NCI-H1417 treated with DMSO at 0.1 percent for 48 hours (cell line): Measurements from ENCODE around the gene KSR1.

Source experiments
- DNase-seq: peaks from one replicate; lab custom pipeline; 2025; lab: John Stamatoyannopoulos, UW

The KSR1 gene

DNA sequence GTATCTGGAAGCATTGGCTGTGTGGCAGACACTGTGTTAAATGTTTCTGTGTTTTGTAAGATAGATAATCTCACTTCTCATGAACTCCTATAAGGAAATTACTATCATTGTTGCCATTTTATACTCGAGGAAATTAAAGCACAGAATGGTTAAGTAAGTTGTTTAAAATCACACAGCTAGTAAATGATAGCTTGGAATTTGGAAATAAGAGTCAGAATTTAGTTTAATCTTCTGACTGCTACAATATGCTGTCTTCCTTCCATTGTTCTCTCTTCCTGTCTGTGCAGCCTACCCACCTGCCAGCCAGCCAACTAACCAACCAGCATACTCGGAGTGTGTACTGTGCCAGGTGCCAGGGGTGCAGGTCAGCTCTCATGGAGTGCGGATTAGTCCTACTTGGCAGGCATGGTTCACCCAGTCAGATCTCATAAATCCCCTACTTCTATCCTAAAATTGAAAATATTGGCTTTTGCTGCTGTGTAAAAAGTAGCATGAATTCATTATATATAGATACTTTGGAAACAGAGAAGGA, 94.8 kb downstream of the KSR1 start:
- DNase-seq = no peak

DNA sequence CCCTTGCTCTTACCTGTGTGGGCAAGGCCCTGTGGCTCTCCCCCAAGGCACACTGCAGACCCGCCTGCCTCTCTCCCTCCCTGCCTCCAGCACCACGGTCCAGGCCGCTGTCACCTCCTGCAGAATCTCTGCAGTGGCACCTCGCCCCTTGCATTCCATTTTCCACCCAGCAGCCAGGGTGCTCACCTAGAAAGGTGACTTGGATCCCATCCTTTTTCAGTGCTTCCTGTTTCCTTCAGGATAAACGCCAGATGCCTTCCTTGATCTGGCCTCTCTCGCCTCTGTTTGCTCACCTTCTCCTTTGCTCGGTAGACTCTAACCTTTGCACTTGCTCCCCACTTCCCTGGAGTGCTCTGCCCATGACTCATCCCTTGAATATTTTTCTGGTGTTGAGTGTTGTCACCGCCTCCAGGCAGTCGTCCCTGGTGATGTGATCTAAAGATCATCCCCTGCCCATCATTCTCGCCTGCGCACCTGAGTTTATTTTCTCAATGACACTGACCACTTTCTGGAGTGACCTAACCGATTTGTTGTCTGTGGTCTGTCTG, 95.5 kb downstream of the KSR1 start:
- DNase-seq = no peak

DNA sequence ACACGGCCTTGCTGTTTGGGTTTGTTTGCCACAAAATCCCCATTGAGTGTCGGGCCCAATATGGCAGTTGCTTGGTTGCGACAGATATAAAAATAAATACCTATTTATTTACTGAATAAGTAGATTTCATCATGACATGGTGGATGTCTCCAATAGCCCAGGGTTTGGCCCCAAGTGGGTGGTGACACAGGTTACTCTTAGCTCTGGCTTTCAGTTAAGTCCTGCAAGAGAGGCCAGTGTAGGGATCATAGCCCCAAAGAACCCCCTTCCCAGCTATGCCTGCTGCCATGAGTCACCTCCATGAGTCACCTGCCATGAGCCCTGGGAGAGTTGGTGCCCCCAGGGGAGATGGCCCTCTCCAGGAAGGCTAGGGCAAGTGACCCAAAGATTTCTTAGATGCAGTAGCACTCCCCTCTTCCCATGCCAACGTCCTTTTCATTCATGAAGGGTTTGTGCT, 96.1 kb downstream of the KSR1 start:
- no peak for DNase-seq

GRCh38 chr17:27553019-27553511, 96.8 kb downstream of the KSR1 start:
- no peak for DNase-seq

DNA sequence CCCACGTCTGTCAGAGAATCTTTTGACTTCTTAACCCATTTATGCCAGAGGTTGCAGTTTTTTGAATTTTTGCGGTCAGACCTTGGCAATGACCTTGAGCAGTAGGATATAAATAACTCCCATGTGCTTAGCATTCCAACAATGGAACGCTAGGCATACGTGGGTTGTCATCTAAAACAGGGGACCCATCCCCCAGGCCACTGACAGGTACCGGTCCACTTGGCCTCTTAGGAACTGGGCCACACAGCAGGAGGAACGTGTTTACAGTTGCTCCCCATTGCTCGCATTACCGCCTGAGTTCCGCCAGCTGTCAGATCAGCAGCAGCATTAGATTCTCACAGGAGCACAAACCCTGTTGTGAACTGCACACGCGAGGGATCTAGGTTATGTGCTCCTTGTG, 97.9 kb downstream of the KSR1 start:
- DNase-seq = no peak

DNA sequence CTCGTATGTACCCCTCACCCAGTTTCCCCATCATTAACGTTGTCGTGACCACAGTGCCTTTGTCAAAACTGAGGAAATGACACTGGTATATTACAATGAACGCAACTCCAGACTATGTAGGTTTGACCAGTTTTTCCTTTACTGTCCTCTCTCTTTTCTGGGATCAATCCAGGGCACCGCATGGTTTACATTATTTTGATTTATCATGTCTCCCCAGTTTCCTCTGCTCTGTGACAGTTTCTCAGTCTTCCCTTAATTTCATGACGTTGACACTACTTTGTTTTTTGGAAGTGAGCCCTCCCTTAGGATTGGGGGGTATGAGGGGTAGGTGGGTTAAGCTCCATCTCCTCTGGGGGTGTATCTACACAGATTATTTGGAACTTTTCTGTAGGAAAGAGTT, 98.7 kb downstream of the KSR1 start:
- DNase-seq = no peak

DNA sequence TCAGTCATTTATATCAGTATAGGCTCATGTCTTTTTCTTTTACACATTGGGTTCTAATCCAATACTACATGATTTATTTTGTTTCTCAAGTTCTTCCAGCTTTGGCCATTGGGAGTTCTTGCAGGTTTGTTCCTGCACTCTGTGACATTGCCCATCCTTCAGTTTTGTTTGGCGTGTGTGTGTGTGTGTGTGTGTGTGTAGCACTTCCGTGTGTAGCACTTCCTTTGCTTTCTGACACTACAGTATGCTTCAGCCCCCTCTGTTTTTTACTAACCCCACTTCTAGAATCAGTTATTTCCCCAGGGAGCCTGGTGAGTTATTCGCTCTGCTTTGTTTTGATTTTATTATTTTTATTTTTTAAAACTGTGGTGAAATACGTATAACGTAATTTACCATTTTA, 99.1 kb downstream of the KSR1 start:
- no peak for DNase-seq

GRCh38 chr17:27558341-27558740, 102.1 kb downstream of the KSR1 start:
- DNase-seq = no peak

GRCh38 chr17:27558842-27559505, 102.7 kb downstream of the KSR1 start:
- DNase-seq = no peak

- DNase-seq = no peak
Observed at GRCh38 chr17:27559506-27560481, 103.5 kb downstream of the KSR1 start.

GRCh38 chr17:27560668-27561067, 104.4 kb downstream of the KSR1 start:
- no peak for DNase-seq

- no peak for DNase-seq
Observed at GRCh38 chr17:27562777-27563455, 106.7 kb downstream of the KSR1 start.

DNA sequence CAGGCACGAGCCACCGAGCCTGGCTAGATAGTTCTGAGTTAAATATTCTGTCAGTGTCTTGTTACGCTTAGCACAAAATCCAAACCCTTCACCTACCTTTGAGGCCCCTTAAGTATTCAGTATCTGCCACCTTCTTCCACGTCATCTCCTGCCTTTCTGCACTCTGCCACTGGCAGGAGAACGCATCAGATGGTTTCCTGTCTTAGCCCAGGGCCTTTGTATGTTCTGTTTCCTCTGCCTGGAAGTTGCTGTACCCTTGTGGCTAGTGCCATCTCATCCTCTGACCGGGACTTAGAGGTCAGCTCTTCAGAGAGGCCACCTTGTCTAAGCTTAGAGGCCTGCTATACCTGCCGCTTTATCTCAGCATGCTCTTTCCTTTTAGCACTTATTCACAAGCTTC, 107.3 kb downstream of the KSR1 start:
- no peak for DNase-seq

DNA sequence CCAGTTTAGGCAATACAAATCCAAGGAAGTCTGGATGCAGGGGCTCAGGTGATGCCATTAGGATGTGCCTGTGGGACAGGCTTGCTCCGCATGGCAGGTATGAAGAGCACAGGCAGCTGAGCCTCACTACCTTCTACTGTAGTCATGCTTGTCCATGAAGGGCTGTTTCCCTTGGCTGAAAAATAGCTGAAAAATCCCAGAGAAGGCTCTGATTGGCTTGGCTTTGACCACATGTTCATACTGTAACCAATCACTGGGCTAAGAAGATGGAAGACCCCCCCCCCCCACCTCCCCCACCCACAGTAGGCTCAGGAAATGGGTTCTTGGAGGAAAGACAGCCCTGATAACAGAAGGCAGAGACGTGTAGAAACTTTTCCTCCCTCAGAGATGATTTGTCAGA, 108.2 kb downstream of the KSR1 start:
- DNase-seq = no peak

DNA sequence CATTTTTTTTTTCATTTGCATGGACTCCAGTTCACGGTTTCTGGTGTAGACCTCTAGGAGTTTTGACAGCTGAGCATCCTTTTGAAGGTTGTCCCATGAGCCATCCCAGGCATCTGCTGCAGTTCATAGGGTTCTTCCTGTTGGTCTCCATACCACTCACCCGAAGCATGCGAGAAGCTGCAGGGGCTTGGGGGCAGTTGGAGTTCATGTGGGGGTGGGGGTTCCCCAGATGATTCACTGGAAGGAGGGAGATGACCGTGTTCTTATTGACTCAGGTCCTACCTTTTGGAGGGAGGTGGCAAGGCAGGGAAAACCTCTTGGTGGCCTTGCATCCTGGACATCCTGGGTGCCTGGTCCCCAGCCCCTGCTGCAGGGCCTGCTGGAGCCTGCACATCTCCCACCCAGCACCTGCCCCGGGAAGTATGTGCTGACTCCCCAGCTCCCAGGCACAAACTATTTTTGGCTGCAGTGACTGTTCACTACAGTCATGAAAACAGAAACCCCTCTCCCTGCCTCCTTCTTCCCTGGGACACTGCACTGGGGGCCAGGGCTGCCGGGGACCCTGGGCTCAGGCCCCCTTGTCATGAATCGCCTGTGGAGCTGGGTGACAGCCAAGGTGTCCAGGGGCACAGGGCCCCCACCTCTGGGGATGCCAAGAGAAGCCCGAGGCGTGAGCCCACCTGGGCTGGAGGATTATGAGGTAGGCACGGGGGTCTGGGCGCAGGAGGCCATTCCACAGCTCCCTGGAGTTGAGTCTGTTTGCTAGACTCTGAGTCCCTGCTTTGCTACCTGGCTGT, 109.8 kb downstream of the KSR1 start:
- DNase-seq = no peak

DNA sequence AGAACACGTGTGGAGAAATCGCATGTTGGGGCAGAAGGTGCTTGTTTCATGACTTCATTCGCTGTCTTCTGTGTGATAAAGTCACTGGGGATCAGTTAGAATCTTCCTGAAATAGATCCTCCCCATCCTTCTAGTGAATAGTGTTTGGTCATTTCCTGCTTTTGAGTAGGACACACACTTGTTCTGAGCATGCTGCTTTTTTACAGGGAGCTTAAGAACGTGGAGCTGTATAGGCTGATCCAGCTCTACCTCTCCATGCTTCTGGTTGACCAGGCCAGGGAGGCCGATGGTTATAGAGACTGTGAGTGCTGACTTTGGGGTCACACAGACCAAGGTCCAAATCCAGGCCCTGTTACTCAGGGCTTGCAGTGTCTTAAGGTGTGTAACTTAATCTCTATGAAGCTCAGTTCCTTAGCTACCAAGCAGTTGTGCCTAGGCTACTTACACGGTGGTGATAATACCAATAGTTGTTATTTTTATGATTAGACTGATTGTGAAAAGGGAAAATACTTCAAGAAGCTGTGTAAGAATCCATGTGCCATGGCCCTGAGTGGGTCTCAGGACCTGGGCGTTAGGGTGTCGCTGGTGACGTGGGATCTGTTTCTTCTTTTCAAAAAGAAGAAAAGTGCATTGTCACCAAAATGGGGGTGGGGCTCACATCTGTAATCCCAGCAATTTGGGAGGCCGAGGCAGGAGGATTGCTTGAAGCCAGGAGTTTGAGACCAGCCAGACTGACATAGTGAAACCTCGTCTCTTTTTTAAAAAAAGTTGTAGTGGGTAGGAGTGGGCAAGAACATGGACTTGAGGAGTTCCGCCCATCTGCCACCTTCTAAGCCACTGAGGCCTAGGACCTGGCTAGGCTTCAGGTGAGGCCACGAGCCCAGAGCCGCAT, 110.7 kb downstream of the KSR1 start:
- no peak for DNase-seq

DNA sequence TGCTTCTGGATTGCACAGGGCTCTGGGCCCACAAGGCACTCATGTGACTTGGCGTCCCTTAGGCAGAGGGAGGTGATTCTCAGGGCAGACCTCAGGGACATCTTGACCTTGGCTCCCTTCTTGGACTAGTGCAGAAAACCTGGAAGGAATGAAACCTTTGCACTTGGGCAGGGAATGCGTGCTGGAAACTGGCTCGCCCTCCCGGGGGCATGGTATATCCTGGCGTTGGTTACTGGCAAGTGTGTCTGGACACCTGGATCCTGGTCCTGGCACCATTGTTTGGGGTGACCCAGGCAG, 111.3 kb downstream of the KSR1 start:
- no peak for DNase-seq

- DNase-seq = no peak
Observed at GRCh38 chr17:27568216-27568615, 112.0 kb downstream of the KSR1 start.

DNA sequence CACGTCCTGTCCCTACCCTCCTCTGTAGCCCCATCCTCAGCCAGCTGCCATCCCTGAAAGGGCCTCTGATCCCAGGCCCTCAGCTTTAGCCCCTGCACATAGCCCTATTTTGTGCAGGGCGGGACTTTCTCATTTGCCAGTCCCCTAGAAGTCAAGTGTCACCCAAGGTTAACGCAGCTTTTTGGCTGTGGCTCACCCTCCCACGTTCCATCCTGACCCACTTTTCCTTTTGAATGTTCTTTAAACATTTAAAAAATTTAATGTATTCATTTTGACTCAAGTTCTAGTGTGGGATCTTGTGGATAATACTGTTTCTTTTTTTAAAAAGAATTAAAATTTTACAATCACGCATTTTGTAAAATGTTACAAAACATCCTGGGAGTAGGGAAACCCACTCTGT, 112.6 kb downstream of the KSR1 start:
- no peak for DNase-seq

DNA sequence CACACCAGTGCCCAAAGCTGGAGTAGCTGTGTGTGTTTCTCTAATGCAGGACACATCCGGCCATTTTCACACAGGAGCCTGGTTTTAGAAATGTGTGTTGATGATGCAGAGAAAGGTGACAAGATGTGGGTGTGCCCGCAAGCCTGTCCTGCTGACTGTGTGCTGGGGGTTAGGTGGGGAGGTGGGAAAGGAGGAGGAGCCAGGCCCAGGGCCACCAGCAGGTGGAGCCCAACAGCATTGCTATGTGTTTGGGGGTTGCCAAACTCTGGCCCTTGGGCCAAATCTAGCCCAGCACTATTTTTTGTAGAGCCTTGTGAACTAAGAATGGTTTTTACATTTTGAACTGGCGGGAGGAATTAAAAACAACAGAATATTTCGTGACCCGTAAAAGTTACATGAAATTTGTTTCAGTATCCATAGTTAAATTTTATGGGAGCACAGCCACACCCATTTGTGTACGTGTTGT, 113.0 kb downstream of the KSR1 start:
- DNase-seq = no peak
